Measurements from ENCODE around the gene CRYBG1. TPM values are rescaled to one million over a fixed set of nuclear protein-coding genes. Genes with fewer than 3 reads are reported as not detected.

The CRYBG1 gene
- total RNA-seq, 2 donors from 2014 or later, result 2.5 to 2.7 TPM

DNA sequence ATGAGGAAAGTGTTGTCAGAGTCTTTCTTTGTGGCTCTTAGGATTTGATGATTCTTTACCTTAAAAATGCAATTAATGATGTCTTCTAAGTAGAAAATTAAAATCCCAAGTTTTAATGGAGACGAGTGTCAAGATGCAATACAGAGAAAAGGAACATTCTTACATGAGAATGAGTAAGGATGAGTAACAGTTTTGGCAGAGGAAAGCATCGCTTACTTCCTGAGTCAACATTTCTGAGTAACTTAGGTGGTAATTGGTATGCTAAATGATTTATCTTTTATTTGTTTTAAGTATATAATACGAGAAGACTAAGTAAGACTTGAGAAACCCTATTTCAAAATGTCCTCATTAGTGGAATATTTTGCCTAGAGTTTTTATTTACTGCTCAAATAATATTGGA, 167.5 kb downstream of the CRYBG1 start:
- no peak for DNase-seq
- Mint-ChIP-seq H3K27ac (no peak overlapping the region), H3K27me3 (ENCODE audit: insufficient read depth) (no peaks in the 10 kb centered on the region), H3K4me3 (no peak overlapping the region), H3K4me1 (no peaks in the 10 kb centered on the region), H3K36me3 (ENCODE audit: low read depth) (no peaks in the 10 kb centered on the region), H3K9me3 (no peaks in the 10 kb centered on the region)
- Histone ChIP-seq H3K9me3 (ENCODE audit: control insufficient read depth, low read length) (no peaks in the 10 kb centered on the region), H3K27ac (ENCODE audit: low read depth, low read length) (no peak overlapping the region), H3K4me1 (ENCODE audit: control insufficient read depth, insufficient read depth, low read length) (no peaks in the 10 kb centered on the region), H3K4me3 (ENCODE audit: low read length) (no peak overlapping the region), H3K27me3 (ENCODE audit: control insufficient read depth, insufficient read depth, low read length, poor library complexity, severe bottlenecking) (no peaks in the 10 kb centered on the region), H3K36me3 (ENCODE audit: control insufficient read depth, insufficient read depth, low read length) (no peaks in the 10 kb centered on the region), H3K9ac (ENCODE audit: extremely low read depth, low read length, poor library complexity, severe bottlenecking) (no peak overlapping the region)
- TF ChIP-seq, protein P1, sequence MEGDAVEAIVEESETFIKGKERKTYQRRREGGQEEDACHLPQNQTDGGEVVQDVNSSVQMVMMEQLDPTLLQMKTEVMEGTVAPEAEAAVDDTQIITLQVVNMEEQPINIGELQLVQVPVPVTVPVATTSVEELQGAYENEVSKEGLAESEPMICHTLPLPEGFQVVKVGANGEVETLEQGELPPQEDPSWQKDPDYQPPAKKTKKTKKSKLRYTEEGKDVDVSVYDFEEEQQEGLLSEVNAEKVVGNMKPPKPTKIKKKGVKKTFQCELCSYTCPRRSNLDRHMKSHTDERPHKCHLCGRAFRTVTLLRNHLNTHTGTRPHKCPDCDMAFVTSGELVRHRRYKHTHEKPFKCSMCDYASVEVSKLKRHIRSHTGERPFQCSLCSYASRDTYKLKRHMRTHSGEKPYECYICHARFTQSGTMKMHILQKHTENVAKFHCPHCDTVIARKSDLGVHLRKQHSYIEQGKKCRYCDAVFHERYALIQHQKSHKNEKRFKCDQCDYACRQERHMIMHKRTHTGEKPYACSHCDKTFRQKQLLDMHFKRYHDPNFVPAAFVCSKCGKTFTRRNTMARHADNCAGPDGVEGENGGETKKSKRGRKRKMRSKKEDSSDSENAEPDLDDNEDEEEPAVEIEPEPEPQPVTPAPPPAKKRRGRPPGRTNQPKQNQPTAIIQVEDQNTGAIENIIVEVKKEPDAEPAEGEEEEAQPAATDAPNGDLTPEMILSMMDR (conservative IDR thresholded peaks at IDR 0.05), result no peak
- 50 to 66% methylated on average over 1 to 3 of the region's 3 CpGs for WGBS, 2 experiments (ENCODE audit: insufficient coverage in 1 of 2, insufficient read length in 1 of 2)

GRCh38 chr6:106528521-106528920, 168.0 kb downstream of the CRYBG1 start:
- TF ChIP-seq, protein P1 (conservative IDR thresholded peaks at IDR 0.05), result no peak
- Mint-ChIP-seq H3K4me1 (no peaks in the 10 kb centered on the region), H3K27ac (no peak overlapping the region), H3K9me3 (no peaks in the 10 kb centered on the region), H3K4me3 (no peak overlapping the region), H3K27me3 (ENCODE audit: insufficient read depth) (no peaks in the 10 kb centered on the region), H3K36me3 (ENCODE audit: low read depth) (no peaks in the 10 kb centered on the region)
- Histone ChIP-seq H3K27me3 (ENCODE audit: control insufficient read depth, insufficient read depth, low read length, poor library complexity, severe bottlenecking) (no peaks in the 10 kb centered on the region), H3K4me1 (ENCODE audit: control insufficient read depth, insufficient read depth, low read length) (no peaks in the 10 kb centered on the region), H3K4me3 (ENCODE audit: low read length) (no peak overlapping the region), H3K36me3 (ENCODE audit: control insufficient read depth, insufficient read depth, low read length) (no peaks in the 10 kb centered on the region), H3K9ac (ENCODE audit: extremely low read depth, low read length, poor library complexity, severe bottlenecking) (no peak overlapping the region), H3K27ac (ENCODE audit: low read depth, low read length) (no peak overlapping the region), H3K9me3 (ENCODE audit: control insufficient read depth, low read length) (no peaks in the 10 kb centered on the region)
- DNase-seq, result no peak
- 64% methylated on average over 1 of the region's 2 CpGs; no CpG with 5 or more reads in 1 of the 2 experiments for WGBS, 2 experiments (ENCODE audit: insufficient coverage in 1 of 2, insufficient read length in 1 of 2)

- Mint-ChIP-seq H3K4me1 (peaks cover 2% of the 10 kb centered on the region), H3K27ac (no peak overlapping the region), H3K36me3 (ENCODE audit: low read depth) (no peaks in the 10 kb centered on the region), H3K9me3 (no peaks in the 10 kb centered on the region), H3K27me3 (ENCODE audit: insufficient read depth) (no peaks in the 10 kb centered on the region), H3K4me3 (no peak overlapping the region)
- Histone ChIP-seq H3K27ac (ENCODE audit: low read depth, low read length) (no peak overlapping the region), H3K4me1 (ENCODE audit: control insufficient read depth, insufficient read depth, low read length) (no peaks in the 10 kb centered on the region), H3K9ac (ENCODE audit: extremely low read depth, low read length, poor library complexity, severe bottlenecking) (no peak overlapping the region), H3K36me3 (ENCODE audit: control insufficient read depth, insufficient read depth, low read length) (no peaks in the 10 kb centered on the region), H3K9me3 (ENCODE audit: control insufficient read depth, low read length) (no peaks in the 10 kb centered on the region), H3K4me3 (ENCODE audit: low read length) (no peak overlapping the region), H3K27me3 (ENCODE audit: control insufficient read depth, insufficient read depth, low read length, poor library complexity, severe bottlenecking) (no peaks in the 10 kb centered on the region)
- TF ChIP-seq, protein P1 (conservative IDR thresholded peaks at IDR 0.05), result no peak
- no peak for DNase-seq
- 95 to 97% methylated on average over 3 of the region's 3 CpGs for WGBS, 2 experiments (ENCODE audit: insufficient coverage in 1 of 2, insufficient read length in 1 of 2)
These were observed 168.9 kb downstream of the CRYBG1 start for GRCh38 chr6:106529438-106529837.

All from endodermal cell (in vitro differentiated cells).